Neural cell (in vitro differentiated cells): ENCODE results near the gene FBXL15. TPM values are rescaled to one million over a fixed set of nuclear protein-coding genes. Genes with fewer than 3 reads are reported as not detected.

Source experiments
- H2AFZ ChIP-seq: fragments of 200-600, 300-800 bp; sonication (generic), shearing (Covaris generic); 2 replicates; pipeline ENCODE4 v1.6.0; 2014; ENCODE audit warnings: low read depth, mild to moderate bottlenecking, antibody characterized with exemption, low read length, moderate library complexity
- H3F3A ChIP-seq: fragments of 200-600 bp; shearing (Covaris generic); 2 replicates; pipeline ENCODE4 v1.6.1; 2016; ENCODE audit warnings: mild to moderate bottlenecking, moderate library complexity, mixed read lengths, antibody characterized with exemption, low read length; ENCODE audit not compliant: insufficient read depth, poor library complexity, severe bottlenecking
- H3K27ac ChIP-seq: fragments of 200-600, 300-800 bp; sonication (generic), shearing (Covaris generic); 2 replicates; pipeline ENCODE4 v1.5.1; 2014; ENCODE audit warnings: mild to moderate bottlenecking, low read length, moderate library complexity
- H3K27me3 ChIP-seq: fragments of 300-800, 200-600 bp; sonication (generic), shearing (Covaris generic); 2 replicates; pipeline ENCODE4 v1.6.0; 2014; ENCODE audit warnings: mild to moderate bottlenecking, low read depth, low read length, moderate library complexity; ENCODE audit not compliant: insufficient read depth
- H3K36me3 ChIP-seq: fragments of 300-800, 200-600 bp; sonication (generic), shearing (Covaris generic); 2 replicates; pipeline ENCODE4 v1.5.1; 2014; ENCODE audit warnings: mild to moderate bottlenecking, antibody characterized with exemption, low read length, moderate library complexity; ENCODE audit not compliant: insufficient read depth
- H3K4me2 ChIP-seq: fragments of 300-800, 200-600 bp; sonication (generic), shearing (Covaris generic); 2 replicates; pipeline ENCODE4 v1.6.0; 2014; ENCODE audit warnings: mild to moderate bottlenecking, low read length
- H3K4me3 ChIP-seq: fragments of 300-800, 200-600 bp; sonication (generic), shearing (Covaris generic); 2 replicates; pipeline ENCODE4 v1.5.1; 2014; ENCODE audit warnings: mild to moderate bottlenecking, low read length, moderate library complexity
- H3K79me2 ChIP-seq: fragments of 200-600 bp; shearing (Covaris generic); replicated peaks from 2 replicates; pipeline ENCODE4 v1.6.0; 2014; ENCODE audit warnings: mild to moderate bottlenecking, low read length, moderate library complexity; ENCODE audit not compliant: insufficient read depth
- H3K9ac ChIP-seq: fragments of 300-800, 200-600 bp; sonication (generic), shearing (Covaris generic); 2 replicates; pipeline ENCODE4 v1.6.1; 2016; ENCODE audit warnings: mild to moderate bottlenecking, low read length, mixed read lengths
- H3K9me2 ChIP-seq: fragments of 200-600 bp; shearing (Covaris generic); 2 replicates; pipeline ENCODE4 v1.6.1; 2016; ENCODE audit warnings: mild to moderate bottlenecking, low read length, mixed read lengths; ENCODE audit not compliant: insufficient read depth
- H3K9me3 ChIP-seq: fragments of 200-600, 300-800 bp; sonication (generic), shearing (Covaris generic); 2 replicates; pipeline ENCODE4 v1.6.1; 2016; ENCODE audit warnings: mild to moderate bottlenecking, mixed run types, low read length, moderate library complexity, mixed read lengths
- H4K20me1 ChIP-seq: fragments of 200-600 bp; shearing (Covaris generic); 2 replicates; pipeline ENCODE4 v1.6.1; 2016; ENCODE audit warnings: mild to moderate bottlenecking, mixed run types; ENCODE audit not compliant: insufficient read depth
- CTCF ChIP-seq: fragments of 450-650 bp; IDR thresholded peaks from 2 replicates; pipeline ENCODE4 v1.5.1; 2014; ENCODE audit warnings: antibody characterized with exemption, mild to moderate bottlenecking, moderate library complexity; ENCODE audit not compliant: poor library complexity, severe bottlenecking
- EP300 ChIP-seq: fragments of 450-650 bp; conservative IDR thresholded peaks from 2 replicates; pipeline ENCODE4 v1.6.1; 2014; ENCODE audit warnings: antibody characterized with exemption, mild to moderate bottlenecking, moderate library complexity; ENCODE audit not compliant: poor library complexity, severe bottlenecking
- EZH2 ChIP-seq: fragments of 200-600, 300-800 bp; shearing (Covaris generic), sonication (generic); IDR thresholded peaks from 2 replicates; pipeline ENCODE4 v1.6.1; 2014; ENCODE audit warnings: antibody characterized with exemption, low read length, borderline replicate concordance, mild to moderate bottlenecking; ENCODE audit not compliant: insufficient read depth, poor library complexity, severe bottlenecking
- MXI1 ChIP-seq: fragments of 450-650 bp; conservative IDR thresholded peaks from 2 replicates; pipeline ENCODE4 v1.6.1; 2014; ENCODE audit warnings: antibody characterized with exemption, mild to moderate bottlenecking; ENCODE audit not compliant: poor library complexity, severe bottlenecking
- POLR2AphosphoS5 ChIP-seq: IDR thresholded peaks from 2 replicates; pipeline ENCODE4 v1.6.1; 2012
- RAD21 ChIP-seq: fragments of 450-650 bp; conservative IDR thresholded peaks from 2 replicates; pipeline ENCODE4 v1.6.1; 2014; ENCODE audit warnings: antibody characterized with exemption, mild to moderate bottlenecking, moderate library complexity
- REST ChIP-seq: IDR thresholded peaks from 2 replicates; pipeline ENCODE4 v1.6.1; 2012; ENCODE audit warnings: borderline replicate concordance
- SMC3 ChIP-seq: fragments of 450-650 bp; conservative IDR thresholded peaks from 2 replicates; pipeline ENCODE4 v1.6.1; 2014; ENCODE audit warnings: antibody characterized with exemption, mild to moderate bottlenecking, moderate library complexity; ENCODE audit not compliant: poor library complexity
- TAF1 ChIP-seq: IDR thresholded peaks from 2 replicates; pipeline ENCODE4 v1.6.1; 2012; ENCODE audit warnings: low read depth
- polyA plus RNA-seq: library from polyadenylated mRNA; depleted of rRNA; stranded (reverse); fragments of >200 nt; gene quantifications from 2 replicates; pipeline ENCODE4 v1.2.3, GENCODE V29; 2014

The FBXL15 gene
- polyA plus RNA-seq, 1 donor from 2014 or later: 37.8 TPM

GRCh38 chr10:102413806-102414561 lies 6.7 kb upstream of the FBXL15 start:
- Histone ChIP-seq H3F3A (no peaks in the 10 kb centered on the region), H3K4me3 (peak overlapping the region; percentile 62)

GRCh38 chr10:102414749-102415148 lies 5.9 kb upstream of the FBXL15 start:
- Histone ChIP-seq H3K4me2 (no peak overlapping the region), H3K27ac (no peak overlapping the region), H3K9me3 (no peaks in the 10 kb centered on the region), H3F3A (no peaks in the 10 kb centered on the region), H4K20me1 (no peaks in the 10 kb centered on the region), H3K9ac (peak overlapping the region; percentile 23), H3K79me2 (peaks cover 14% of the 10 kb centered on the region), H3K27me3 (no peaks in the 10 kb centered on the region), H3K9me2 (no peaks in the 10 kb centered on the region), H3K36me3 (no peaks in the 10 kb centered on the region), H3K4me3 (no peak overlapping the region), H2AFZ (no peak overlapping the region)
- TF ChIP-seq RAD21 (no peak), EZH2 (no peak), MXI1 (no peak), SMC3 (no peak), POLR2AphosphoS5 (no peak), REST (no peak), CTCF (no peak), EP300 (no peak), TAF1 (no peak)

More at GRCh38 chr10:102413806-102414561, 6.7 kb upstream of the FBXL15 start:
- Histone ChIP-seq H3K79me2 (peaks cover 14% of the 10 kb centered on the region), H3K4me2 (no peak overlapping the region), H3K9ac (peak overlapping the region; percentile 58), H4K20me1 (no peaks in the 10 kb centered on the region), H3K9me2 (no peaks in the 10 kb centered on the region), H2AFZ (no peak overlapping the region), H3K9me3 (no peaks in the 10 kb centered on the region), H3K27ac (peak overlapping the region; percentile 68), H3K36me3 (no peaks in the 10 kb centered on the region), H3K27me3 (no peaks in the 10 kb centered on the region)
- no peak for TF ChIP-seq CTCF
- TF ChIP-seq POLR2AphosphoS5: no peak
- TF ChIP-seq EZH2: no peak
- no peak for TF ChIP-seq RAD21
- no peak for TF ChIP-seq MXI1
- no peak for TF ChIP-seq TAF1
- no peak for TF ChIP-seq EP300
